Measurements from ENCODE around the gene SEZ6L.

SEZ6L gene

GRCh38 chr22:26339755-26340154, 170.5 kb downstream of the SEZ6L start:
- Histone ChIP-seq H2AFZ (ENCODE audit: low read length) (no peak overlapping the region), H3K9me3 (ENCODE audit: low read length) (no peaks in the 10 kb centered on the region), H3K9ac (ENCODE audit: low read length) (no peak overlapping the region), H3K4me2 (ENCODE audit: low read length) (no peak overlapping the region), H4K20me1 (ENCODE audit: insufficient read depth, low read length) (no peaks in the 10 kb centered on the region), H3K79me2 (ENCODE audit: insufficient read depth, low read length) (no peaks in the 10 kb centered on the region), H3K4me3 (ENCODE audit: low read depth, low read length, poor library complexity, severe bottlenecking) (no peak overlapping the region), H3K9me2 (ENCODE audit: low read depth, low read length) (no peaks in the 10 kb centered on the region), H3K27ac (ENCODE audit: low read depth, low read length, poor library complexity, severe bottlenecking) (no peak overlapping the region), H3K4me1 (ENCODE audit: insufficient read depth, low read length, severe bottlenecking) (no peaks in the 10 kb centered on the region), H3F3A (ENCODE audit: insufficient read depth, low read length) (no peaks in the 10 kb centered on the region), H3K36me3 (ENCODE audit: insufficient read depth, low read length) (no peaks in the 10 kb centered on the region), H3K27me3 (ENCODE audit: insufficient read depth, low read length) (no peaks in the 10 kb centered on the region; the same call in 1 of the 2 replicates)
- TF ChIP-seq CTCF (IDR thresholded peaks at IDR 0.05; ENCODE audit: low read length) (no peak), EZH2 (IDR thresholded peaks at IDR 0.05; ENCODE audit: borderline replicate concordance, low read length) (no peak)

DNA sequence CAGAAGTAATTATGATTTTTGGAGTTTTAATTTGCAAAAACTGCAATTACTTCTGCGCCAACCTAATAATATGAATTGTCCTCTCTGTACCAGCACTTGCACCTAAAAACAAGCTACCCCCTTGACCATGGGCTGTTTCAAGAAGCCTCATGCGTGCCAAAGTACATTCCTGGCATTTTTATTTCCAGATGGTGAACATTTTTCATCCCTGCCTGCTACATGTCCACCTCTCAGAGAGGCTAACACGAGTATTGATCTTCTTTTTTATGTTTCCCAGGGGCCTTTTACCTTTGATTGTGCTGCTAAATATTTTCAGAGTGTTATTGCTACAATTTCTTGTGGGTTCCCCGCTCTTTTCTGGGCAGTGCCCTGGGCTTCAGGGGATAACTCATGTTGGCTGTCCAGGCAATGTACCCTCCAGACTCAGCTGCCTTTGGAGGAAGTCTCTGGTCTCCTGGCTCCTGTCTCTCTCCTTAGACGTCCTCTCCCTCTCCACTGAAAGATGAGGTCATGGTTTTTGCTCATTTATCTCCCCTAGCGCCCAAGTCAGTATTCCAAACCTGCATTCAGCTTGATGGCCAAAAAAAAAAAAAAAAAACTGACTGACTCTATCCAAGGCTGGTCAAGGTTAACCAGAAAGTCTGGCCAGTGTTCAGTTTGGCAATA, 173.6 kb downstream of the SEZ6L start:
- Histone ChIP-seq H3K4me2 (ENCODE audit: low read length) (no peak overlapping the region), H4K20me1 (ENCODE audit: insufficient read depth, low read length) (no peaks in the 10 kb centered on the region), H3K36me3 (ENCODE audit: insufficient read depth, low read length) (no peaks in the 10 kb centered on the region), H3K27me3 (ENCODE audit: insufficient read depth, low read length) (no peaks in the 10 kb centered on the region; the same call in none of the 2 replicates), H3K9me3 (ENCODE audit: low read length) (no peaks in the 10 kb centered on the region), H3K4me3 (ENCODE audit: low read depth, low read length, poor library complexity, severe bottlenecking) (no peak overlapping the region), H3K27ac (ENCODE audit: low read depth, low read length, poor library complexity, severe bottlenecking) (no peak overlapping the region), H3K9ac (ENCODE audit: low read length) (no peak overlapping the region), H2AFZ (ENCODE audit: low read length) (no peak overlapping the region), H3K9me2 (ENCODE audit: low read depth, low read length) (no peaks in the 10 kb centered on the region), H3K79me2 (ENCODE audit: insufficient read depth, low read length) (no peaks in the 10 kb centered on the region), H3K4me1 (ENCODE audit: insufficient read depth, low read length, severe bottlenecking) (no peaks in the 10 kb centered on the region), H3F3A (ENCODE audit: insufficient read depth, low read length) (no peaks in the 10 kb centered on the region)
- TF ChIP-seq EZH2 (IDR thresholded peaks at IDR 0.05; ENCODE audit: borderline replicate concordance, low read length) (no peak), CTCF (IDR thresholded peaks at IDR 0.05; ENCODE audit: low read length) (no peak)

GRCh38 chr22:26345496-26345895, 176.2 kb downstream of the SEZ6L start:
- Histone ChIP-seq H3K27me3 (ENCODE audit: insufficient read depth, low read length) (no peaks in the 10 kb centered on the region; the same call in none of the 2 replicates), H3F3A (ENCODE audit: insufficient read depth, low read length) (no peaks in the 10 kb centered on the region), H3K4me1 (ENCODE audit: insufficient read depth, low read length, severe bottlenecking) (no peaks in the 10 kb centered on the region), H3K4me3 (ENCODE audit: low read depth, low read length, poor library complexity, severe bottlenecking) (no peak overlapping the region), H3K36me3 (ENCODE audit: insufficient read depth, low read length) (no peaks in the 10 kb centered on the region), H4K20me1 (ENCODE audit: insufficient read depth, low read length) (no peaks in the 10 kb centered on the region), H3K79me2 (ENCODE audit: insufficient read depth, low read length) (no peaks in the 10 kb centered on the region), H3K9me3 (ENCODE audit: low read length) (no peaks in the 10 kb centered on the region), H3K27ac (ENCODE audit: low read depth, low read length, poor library complexity, severe bottlenecking) (no peak overlapping the region), H2AFZ (ENCODE audit: low read length) (no peak overlapping the region), H3K9me2 (ENCODE audit: low read depth, low read length) (no peaks in the 10 kb centered on the region), H3K9ac (ENCODE audit: low read length) (no peak overlapping the region), H3K4me2 (ENCODE audit: low read length) (no peak overlapping the region)
- no peak for TF ChIP-seq CTCF (IDR thresholded peaks at IDR 0.05; ENCODE audit: low read length)
- no peak for TF ChIP-seq EZH2 (IDR thresholded peaks at IDR 0.05; ENCODE audit: borderline replicate concordance, low read length)
